Right lobe of liver (tissue), 4 donors: ENCODE data around the gene CCDC122.

Experiments used
- POLR2A ChIP-seq: fragments of 450-650 bp; IDR thresholded peaks from one replicate; pipeline ENCODE4 v1.6.1; 2017; ENCODE audit warnings: antibody characterized with exemption, mild to moderate bottlenecking
- TF ChIP-seq, protein P1 (sequence below), 4 donors: fragments of 200-600 bp in 3 of 4; fragments of 450-650 bp in 1 of 4; IDR thresholded peaks; one replicate each; pipeline versions ENCODE4 v1.5.1 to v1.8.0; 2016 to 2022; ENCODE audit warnings: antibody characterized with exemption in 4 of 4, mild to moderate bottlenecking in 2 of 4
- donor health status: DM: no; HTN: no; CAD: no.
- donor health status: DM: no; HTN: no; CAD: no.
- donor health status: DM: no; HTN: yes; CAD: no.

DNA sequence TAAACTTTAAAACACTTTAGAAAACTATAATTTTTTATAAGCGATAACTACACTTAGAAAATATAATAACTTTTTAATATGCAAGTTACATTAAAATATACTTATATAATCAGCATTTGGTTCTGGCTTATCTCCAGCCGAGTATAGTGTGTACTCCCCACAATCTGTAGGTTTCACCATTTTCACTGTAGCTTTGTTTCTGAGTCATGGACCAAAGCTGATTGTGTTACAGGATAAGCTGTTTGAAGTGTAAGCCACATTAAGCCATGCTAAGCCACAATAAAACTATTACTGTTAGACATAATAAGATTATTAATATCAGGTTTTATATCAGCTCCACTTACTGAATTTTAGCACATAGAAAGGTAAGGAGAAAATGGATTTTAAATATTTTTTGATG is 43.8 kb downstream of the CCDC122 start:
- TF ChIP-seq POLR2A = no peak
- TF ChIP-seq, protein P1, sequence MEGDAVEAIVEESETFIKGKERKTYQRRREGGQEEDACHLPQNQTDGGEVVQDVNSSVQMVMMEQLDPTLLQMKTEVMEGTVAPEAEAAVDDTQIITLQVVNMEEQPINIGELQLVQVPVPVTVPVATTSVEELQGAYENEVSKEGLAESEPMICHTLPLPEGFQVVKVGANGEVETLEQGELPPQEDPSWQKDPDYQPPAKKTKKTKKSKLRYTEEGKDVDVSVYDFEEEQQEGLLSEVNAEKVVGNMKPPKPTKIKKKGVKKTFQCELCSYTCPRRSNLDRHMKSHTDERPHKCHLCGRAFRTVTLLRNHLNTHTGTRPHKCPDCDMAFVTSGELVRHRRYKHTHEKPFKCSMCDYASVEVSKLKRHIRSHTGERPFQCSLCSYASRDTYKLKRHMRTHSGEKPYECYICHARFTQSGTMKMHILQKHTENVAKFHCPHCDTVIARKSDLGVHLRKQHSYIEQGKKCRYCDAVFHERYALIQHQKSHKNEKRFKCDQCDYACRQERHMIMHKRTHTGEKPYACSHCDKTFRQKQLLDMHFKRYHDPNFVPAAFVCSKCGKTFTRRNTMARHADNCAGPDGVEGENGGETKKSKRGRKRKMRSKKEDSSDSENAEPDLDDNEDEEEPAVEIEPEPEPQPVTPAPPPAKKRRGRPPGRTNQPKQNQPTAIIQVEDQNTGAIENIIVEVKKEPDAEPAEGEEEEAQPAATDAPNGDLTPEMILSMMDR (IDR thresholded peaks at IDR 0.05) = no peak
